ENCODE results near the gene PRKCE.

PRKCE gene

GRCh38 chr2:45754131-45755010 is 102.9 kb downstream of the PRKCE start:
- no peak for DNase-seq (ENCODE audit: low read depth in 2 of 2)

DNA sequence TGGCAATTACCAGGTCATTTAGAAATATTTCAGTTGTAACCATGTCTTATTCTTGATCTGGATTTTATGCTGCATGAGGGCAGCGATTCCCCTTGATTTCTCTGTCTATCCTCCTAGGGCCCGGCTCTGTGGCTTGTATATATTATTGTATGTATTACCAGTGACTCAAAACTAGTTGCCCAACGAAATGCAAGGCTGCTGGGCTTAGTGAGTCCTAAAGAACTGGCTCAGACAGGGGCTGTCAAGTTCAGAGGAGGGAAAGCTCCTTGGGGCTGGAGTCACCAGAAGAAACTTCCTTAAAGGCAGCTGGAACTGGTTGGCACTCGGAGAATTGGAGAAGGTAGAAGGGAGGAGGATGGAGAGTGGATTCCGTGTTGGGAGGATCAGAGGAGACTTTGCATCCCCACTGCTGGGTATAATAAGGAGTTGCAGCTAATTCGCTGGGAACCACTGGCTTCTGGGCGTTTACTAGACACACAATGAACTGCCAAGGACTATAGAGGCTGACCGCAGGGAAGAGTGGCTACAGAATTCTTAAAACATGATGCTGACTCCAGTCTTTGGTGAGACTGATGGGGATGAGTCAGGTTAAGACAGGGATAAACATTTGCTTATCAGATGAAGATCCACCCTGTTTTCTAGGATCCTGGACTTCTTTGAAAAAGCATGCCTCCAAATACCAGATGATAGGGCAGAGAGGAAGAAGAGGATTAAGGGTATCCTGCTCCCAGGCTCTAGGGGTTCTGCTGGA is 104.3 kb downstream of the PRKCE start:
- no peak for DNase-seq (ENCODE audit: low read depth in 2 of 2)

DNA sequence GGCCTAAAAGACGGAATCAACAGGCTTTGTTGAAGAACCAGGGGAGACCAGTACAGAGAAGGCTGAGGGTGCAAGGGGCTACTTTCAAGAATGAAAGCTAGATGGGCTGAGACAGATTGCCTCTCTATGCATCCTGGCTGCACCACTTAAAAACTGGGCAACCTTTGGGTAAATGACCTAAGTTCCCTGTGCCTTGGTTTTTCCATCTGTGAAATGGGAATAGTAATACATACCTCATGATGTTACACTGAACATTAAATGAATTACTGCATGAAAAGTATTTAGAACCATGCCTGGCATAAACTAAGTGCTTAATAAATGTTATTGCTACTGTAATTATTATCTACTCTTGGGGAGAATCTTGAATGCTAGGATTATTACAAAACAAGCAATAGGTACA is 106.5 kb downstream of the PRKCE start:
- no peak for DNase-seq (ENCODE audit: low read depth in 2 of 2)

DNA sequence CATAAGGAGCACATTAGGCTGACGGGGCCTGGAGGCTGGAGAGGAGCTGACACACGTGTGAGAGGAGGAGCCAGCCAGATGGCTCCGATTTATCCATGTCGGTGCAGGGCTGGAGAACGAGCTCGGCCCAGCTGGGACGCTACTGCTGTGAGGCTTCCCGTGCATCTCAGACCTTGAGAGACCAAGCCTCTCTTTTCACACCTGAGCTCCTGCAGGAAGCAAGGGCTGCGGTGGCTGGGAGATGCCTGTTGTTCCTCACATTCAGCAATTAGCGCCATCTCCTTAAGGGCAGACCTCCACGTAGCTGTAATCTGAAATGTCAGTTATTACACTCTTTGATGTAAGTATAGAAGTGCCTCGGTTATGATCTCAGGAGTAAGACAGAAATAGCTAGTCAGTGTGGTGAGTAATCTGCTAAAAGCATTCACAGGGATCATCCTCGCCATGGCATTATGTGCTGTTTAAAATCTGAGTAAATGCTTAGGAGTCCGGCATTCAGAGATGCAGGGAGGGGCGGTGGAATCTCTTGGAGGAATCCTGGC is 107.9 kb downstream of the PRKCE start:
- DNase-seq (ENCODE audit: low read depth in 2 of 2) = no peak

DNA sequence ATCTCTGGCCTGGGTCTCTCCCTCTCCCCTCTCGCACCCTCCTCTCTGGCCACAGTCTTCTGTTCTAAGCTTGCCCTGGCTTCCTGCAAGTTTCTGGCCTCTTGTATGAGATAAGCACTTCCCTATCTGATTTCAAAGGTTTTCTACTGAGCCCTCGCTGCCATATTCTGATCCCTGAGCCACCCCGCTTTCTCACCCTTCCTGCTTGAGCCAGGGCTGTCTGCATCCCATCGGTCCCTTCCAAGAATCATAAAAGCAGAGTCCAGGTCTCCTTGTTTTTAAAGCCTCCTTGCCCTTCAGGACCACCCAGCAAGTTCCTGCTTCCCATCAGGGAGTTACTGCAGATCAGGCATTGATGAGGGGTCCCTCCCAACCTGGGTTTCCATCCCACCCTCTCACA is 110.2 kb downstream of the PRKCE start:
- no peak for DNase-seq (ENCODE audit: low read depth in 2 of 2)

DNA sequence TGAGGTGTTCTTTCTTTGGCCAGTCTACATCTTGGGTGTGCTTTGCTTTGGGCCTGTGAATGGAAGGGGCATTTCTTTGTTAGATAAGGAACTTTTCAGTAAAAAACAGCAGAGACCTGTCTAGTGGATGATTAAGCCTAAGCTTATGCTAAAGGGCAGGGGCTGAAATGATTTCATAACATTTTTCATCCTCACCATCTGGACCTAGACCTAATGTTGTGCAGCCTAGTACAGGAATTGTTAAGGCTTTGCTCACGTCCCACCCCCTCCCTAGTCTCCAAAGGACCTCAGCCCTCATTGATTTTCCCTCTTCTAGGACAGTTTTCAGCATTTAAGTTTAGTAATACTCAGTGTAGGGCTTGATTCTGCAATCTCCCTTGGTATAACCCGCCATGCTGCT is 111.8 kb downstream of the PRKCE start:
- DNase-seq (ENCODE audit: low read depth in 2 of 2) = no peak

DNA sequence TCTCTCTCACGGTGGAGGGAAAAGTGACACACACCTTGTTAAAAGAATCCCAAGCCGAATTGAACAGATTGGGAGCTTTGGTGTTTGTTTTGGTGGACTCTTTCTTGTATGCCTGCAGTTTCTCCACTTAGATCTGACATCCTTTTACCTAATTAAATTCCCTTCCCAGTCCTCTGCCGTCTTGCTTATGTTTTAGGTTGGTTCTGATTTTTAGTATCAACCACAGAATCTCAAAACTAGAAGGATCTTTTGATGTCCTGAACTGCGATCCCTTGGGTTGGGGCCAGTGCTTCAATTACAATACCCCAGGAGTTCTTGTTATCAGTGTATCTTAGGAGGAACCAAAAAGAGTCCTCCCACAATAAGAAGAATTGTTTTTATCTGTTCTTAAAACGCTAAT is 112.3 kb downstream of the PRKCE start:
- DNase-seq (ENCODE audit: low read depth in 2 of 2) = no peak

GRCh38 chr2:45765007-45765727 is 113.7 kb downstream of the PRKCE start:
- DNase-seq (ENCODE audit: low read depth in 2 of 2) = no peak

DNA sequence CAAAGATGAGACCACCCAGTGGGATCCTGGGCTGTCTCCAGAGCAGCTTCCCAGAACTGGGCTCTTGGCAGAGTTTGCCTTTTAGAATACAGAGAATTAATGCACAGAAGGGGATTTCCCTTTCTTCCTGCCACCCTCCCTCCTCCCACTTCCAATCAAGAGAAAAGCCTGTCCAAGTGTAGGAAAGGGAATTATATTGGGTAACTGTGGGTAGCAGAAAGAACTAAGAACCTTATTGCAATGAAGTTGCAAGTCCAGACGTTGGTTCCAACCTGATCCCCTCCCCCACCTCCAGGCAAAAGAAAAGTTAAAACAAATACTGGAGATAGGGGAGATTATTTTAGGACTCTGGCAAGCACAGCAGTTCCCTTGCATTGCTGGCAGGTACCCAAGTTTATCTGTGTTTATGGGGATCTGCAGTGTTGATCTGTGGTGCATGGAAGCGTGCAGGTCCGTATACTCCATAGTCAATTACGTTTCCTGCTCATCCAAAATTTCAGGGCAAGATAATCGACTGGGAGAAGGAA is 114.3 kb downstream of the PRKCE start:
- no peak for DNase-seq (ENCODE audit: low read depth in 2 of 2)

DNA sequence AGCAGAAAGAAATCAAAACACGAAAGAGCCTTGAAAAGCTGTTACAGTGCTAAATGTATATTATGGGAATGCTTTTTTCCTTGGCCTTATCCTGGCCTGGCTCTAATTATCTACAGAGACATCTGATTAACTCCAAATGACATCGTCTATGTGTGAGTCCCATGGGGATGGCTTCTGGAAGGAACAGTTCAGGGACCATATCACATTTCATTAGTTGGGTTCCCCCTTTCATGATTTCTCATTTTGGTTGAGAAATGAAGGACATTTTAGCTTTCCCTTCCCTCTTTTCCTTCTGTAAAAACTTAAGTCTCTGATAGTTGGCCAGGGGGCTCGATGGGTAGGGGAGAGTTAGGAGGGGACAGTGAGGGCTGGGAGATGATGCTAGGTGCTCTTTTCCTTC is 116.7 kb downstream of the PRKCE start:
- no peak for DNase-seq (ENCODE audit: low read depth in 2 of 2)

DNA sequence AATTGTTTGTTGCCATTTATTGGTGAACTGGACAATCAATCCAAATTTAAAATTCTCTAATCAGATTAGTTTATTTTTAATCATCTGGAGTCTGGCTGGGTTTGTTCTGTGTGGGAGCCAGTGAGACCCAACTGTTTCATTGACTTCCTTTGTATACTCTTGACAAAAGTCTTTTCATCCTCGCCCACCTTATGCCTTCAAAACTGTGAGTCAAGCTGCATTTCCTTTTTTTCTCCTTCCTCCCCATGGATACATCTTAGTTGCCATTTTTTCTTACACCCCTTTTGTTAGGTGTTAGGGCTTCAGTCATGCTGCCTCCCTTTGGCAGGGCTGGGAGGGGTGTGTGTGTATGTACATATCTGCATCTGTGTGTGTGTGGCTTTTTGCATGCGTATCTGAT is 117.6 kb downstream of the PRKCE start:
- no peak for DNase-seq (ENCODE audit: low read depth in 2 of 2)

DNA sequence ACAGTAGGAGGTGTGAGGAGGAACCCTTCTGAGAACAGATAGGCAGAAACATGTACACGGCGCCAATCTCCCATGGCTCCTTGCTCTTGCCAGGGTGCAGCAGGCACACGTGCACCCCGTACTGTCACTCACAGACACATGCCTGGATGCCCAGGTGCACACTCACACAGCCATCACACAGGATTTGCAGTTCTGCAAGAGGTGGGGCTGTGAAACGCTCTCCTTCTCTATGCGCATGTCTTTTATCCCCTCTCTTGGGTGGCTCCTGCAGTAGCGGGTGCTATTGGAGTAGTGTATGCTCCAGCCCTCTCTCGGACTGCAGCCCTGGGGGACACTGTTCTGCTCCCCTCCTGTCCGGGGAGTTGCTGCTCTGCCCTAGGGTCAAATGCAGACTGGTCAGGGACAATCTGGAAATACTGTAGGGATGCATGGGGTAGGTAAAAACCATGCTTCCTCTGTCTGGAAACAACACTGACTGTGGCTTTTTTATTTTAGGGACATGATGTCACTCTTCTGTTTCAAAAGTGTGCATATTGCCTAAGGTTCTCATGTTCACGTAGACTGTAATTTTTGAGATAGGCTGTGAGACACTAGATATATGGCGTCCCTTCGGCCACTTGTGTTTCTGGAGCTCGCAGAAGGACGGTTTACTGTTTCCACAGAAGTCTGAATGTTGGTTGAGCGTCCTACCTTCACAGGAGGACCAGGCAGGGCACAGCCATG is 118.5 kb downstream of the PRKCE start:
- DNase-seq (ENCODE audit: low read depth in 2 of 2) = no peak

DNA sequence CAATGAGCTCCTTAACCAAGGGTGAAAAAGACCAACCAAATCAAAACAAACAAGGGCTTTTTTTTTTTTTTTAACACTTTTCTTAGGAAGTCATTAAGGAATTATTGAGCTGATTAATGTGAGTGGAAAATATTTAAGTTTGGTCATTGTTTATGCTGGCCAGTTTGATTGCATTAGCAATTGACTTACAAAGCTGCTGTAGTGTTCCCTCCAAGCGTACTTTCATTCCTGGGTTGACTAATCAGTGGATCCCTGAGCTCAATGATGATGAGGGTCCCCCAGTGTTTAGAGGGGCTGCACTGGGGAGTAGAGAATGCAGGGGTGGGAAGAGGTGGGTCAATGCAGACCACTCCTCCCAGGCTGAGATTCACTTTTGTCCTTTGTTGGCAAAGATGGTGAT is 119.3 kb downstream of the PRKCE start:
- DNase-seq (ENCODE audit: low read depth in 2 of 2) = no peak

- DNase-seq (ENCODE audit: low read depth in 2 of 2) = no peak
Measured at GRCh38 chr2:45771261-45771660, 119.8 kb downstream of the PRKCE start.

GRCh38 chr2:45772038-45772437 is 120.6 kb downstream of the PRKCE start:
- DNase-seq (ENCODE audit: low read depth in 2 of 2) = no peak

GRCh38 chr2:45773909-45774308 is 122.4 kb downstream of the PRKCE start:
- no peak for DNase-seq (ENCODE audit: low read depth in 2 of 2)

- DNase-seq (ENCODE audit: low read depth in 2 of 2) = no peak
Measured at GRCh38 chr2:45774688-45775244, 123.3 kb downstream of the PRKCE start.

DNA sequence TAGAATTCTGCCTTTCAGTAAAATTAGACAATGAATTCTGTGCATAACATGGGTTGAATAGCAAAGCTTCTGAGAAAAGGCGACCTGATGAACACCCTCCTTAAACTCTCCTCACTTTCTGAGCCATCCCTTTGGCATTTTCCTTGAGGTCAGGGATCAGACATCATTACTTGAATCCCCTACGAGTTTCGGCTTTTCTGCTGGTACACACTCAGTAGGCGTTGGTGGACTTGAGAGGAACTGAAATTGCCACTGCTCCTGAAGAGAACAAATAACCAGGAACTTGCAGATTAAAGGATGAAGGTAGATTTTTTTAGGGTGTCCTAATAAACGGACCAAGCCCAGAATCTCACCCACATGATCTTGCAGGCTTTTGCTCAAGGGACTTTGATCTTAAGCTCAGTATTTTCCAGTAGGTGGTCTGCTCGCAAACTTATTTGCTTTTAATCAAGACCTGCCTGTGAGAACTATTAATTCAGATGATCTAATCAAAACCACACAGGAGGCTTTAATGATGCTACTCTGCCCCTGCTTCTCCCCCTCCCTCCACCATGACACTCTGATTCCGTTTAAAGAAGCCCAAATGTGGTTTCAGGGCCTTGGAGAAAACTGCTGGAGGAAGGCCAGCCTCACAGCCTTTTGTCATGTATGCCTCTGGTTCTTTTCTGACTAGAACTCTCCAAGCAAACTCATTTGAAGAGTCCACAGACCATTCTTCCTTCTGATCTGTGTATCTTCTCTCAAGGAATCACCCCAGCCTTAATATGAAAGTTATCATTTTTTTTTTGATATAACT is 124.9 kb downstream of the PRKCE start:
- DNase-seq (ENCODE audit: low read depth in 2 of 2) = no peak

DNA sequence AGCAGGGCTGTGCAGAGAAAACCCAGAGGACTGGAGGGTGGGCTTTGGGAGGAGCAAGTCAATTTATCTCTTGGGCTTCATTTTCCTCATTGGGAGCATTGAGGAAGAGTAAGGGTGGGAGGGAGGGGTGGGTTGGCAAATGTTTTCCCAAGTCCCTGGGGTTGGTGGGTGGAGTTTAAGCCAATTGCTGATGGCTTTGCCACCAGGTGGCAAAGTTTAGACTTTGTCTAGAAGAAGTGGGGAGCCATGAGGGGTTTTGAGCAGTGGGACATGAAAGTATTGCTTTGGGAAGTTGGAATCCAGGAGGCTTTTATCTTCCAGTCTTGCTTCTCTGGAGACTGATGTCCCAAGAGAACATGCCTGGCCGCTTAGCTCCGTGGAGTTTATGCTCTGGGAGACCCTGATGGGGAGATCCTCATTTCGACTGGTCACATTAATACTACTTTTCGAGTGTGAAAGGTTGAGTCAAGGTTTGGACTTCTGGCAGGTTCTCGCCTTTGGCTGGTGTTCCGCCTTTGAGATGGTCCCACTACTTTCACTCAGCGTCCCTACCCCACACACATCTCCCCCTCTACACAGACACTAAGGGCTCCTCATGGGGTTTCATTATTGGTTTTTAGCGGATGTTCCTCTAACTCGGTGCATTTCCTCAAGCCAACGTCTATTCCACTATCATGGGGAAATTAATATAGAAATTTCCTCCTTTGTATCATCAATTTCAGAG is 126.7 kb downstream of the PRKCE start:
- no peak for DNase-seq (ENCODE audit: low read depth in 2 of 2)
